NCI-H446 (cell line): ENCODE results near the gene DCLK2.

ENCODE experiments used
- DNase-seq, 2 experiments: peaks; one replicate each; lab custom pipeline; 2025; lab: John Stamatoyannopoulos, UW

DCLK2 gene

GRCh38 chr4:150240011-150240410 is 161.8 kb downstream of the DCLK2 start:
- DNase-seq = no peak

- DNase-seq = peak; percentile 60 to 68
Observed at GRCh38 chr4:150242820-150243458, 164.7 kb downstream of the DCLK2 start.

GRCh38 chr4:150243932-150244331 is 165.7 kb downstream of the DCLK2 start:
- DNase-seq = no peak

- peak; percentile 25 to 71 for DNase-seq
Observed at GRCh38 chr4:150244600-150244999, 166.4 kb downstream of the DCLK2 start.

GRCh38 chr4:150247184-150247583 is 168.9 kb downstream of the DCLK2 start:
- no peak for DNase-seq

- DNase-seq = no peak
Observed at GRCh38 chr4:150248181-150248580, 169.9 kb downstream of the DCLK2 start.

- no peak for DNase-seq
Observed at GRCh38 chr4:150250293-150250997, 172.2 kb downstream of the DCLK2 start.

- no peak for DNase-seq
Observed at GRCh38 chr4:150250998-150251651, 172.9 kb downstream of the DCLK2 start.

- DNase-seq = no peak
Observed at GRCh38 chr4:150251752-150252190, 173.5 kb downstream of the DCLK2 start.

GRCh38 chr4:150252306-150252705 is 174.1 kb downstream of the DCLK2 start:
- no peak for DNase-seq

- no peak for DNase-seq
Observed at GRCh38 chr4:150252741-150253140, 174.5 kb downstream of the DCLK2 start.

- DNase-seq = no peak
Observed at GRCh38 chr4:150253416-150253815, 175.2 kb downstream of the DCLK2 start.

GRCh38 chr4:150253965-150254630 is 175.9 kb downstream of the DCLK2 start:
- no peak for DNase-seq

GRCh38 chr4:150255610-150256224 is 177.5 kb downstream of the DCLK2 start:
- no peak for DNase-seq

- DNase-seq = no peak
Observed at GRCh38 chr4:150256225-150256620, 178.0 kb downstream of the DCLK2 start.

- no peak for DNase-seq
Observed at GRCh38 chr4:150256841-150257730, 178.8 kb downstream of the DCLK2 start.

- no peak for DNase-seq
Observed at GRCh38 chr4:150258569-150258968, 180.3 kb downstream of the DCLK2 start.

GRCh38 chr4:150259861-150260567 is 181.8 kb downstream of the DCLK2 start:
- DNase-seq = no peak

GRCh38 chr4:150261571-150261970 is 183.3 kb downstream of the DCLK2 start:
- no peak for DNase-seq

GRCh38 chr4:150262611-150263010 is 184.4 kb downstream of the DCLK2 start:
- no peak for DNase-seq
